ENCODE results near the gene MAGI2. TPM values are rescaled to one million over a fixed set of nuclear protein-coding genes. Genes with fewer than 3 reads are reported as not detected.

MAGI2 gene
- total and polyA plus RNA-seq, 2 experiments from 2014 or later, result 10.4 to 26.4 TPM

GRCh38 chr7:78171398-78171797, 1282.1 kb downstream of the MAGI2 start:
- Mint-ChIP-seq H3K4me3 (no peak overlapping the region), H3K4me1 (peaks cover 34% of the 10 kb centered on the region), H3K27ac (0 out of 2 replicates have a peak overlapping the region, but pooled peaks have one; percentile 74), H3K36me3 (ENCODE audit: low read depth) (no peaks in the 10 kb centered on the region), H3K27me3 (ENCODE audit: insufficient read depth, low read depth, poor library complexity) (peaks cover 9% of the 10 kb centered on the region), H3K9me3 (no peaks in the 10 kb centered on the region)
- peak; percentile 19; the same call in 2 of the 3 replicates for ATAC-seq
- Histone ChIP-seq H3K27ac (ENCODE audit: low read depth) (0 out of 2 replicates have a peak overlapping the region, but pooled peaks have one; percentile 62), H3K4me1 (ENCODE audit: insufficient read depth) (peaks cover 26% of the 10 kb centered on the region), H2AFZ (no peak overlapping the region), H3K27me3 (ENCODE audit: insufficient read depth) (no peaks in the 10 kb centered on the region), H3K36me3 (ENCODE audit: insufficient read depth) (no peaks in the 10 kb centered on the region), H4K20me1 (replicated peaks; ENCODE audit: insufficient read depth) (no peaks in the 10 kb centered on the region), H3K9me2 (ENCODE audit: insufficient read depth) (no peaks in the 10 kb centered on the region; the same call in none of the 2 replicates), H3K4me3 (no peak overlapping the region), H3F3A (replicated peaks; ENCODE audit: low read depth) (no peaks in the 10 kb centered on the region), H3K79me2 (replicated peaks; ENCODE audit: insufficient read depth) (no peaks in the 10 kb centered on the region), H3K4me2 (peak overlapping the region; percentile 52)
- TF ChIP-seq, protein P1, sequence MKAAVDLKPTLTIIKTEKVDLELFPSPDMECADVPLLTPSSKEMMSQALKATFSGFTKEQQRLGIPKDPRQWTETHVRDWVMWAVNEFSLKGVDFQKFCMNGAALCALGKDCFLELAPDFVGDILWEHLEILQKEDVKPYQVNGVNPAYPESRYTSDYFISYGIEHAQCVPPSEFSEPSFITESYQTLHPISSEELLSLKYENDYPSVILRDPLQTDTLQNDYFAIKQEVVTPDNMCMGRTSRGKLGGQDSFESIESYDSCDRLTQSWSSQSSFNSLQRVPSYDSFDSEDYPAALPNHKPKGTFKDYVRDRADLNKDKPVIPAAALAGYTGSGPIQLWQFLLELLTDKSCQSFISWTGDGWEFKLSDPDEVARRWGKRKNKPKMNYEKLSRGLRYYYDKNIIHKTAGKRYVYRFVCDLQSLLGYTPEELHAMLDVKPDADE (IDR thresholded peaks at IDR 0.05), result no peak
- no peak for TF ChIP-seq ZNF462 (CRISPR knock-in tag; IDR thresholded peaks at IDR 0.05)
- no peak for TF ChIP-seq CREB1 (CRISPR knock-in tag; IDR thresholded peaks at IDR 0.05; ENCODE audit: low read depth)
- no peak for TF ChIP-seq JUNB (IDR thresholded peaks at IDR 0.05; ENCODE audit: unreplicated experiment)
- TF ChIP-seq ZNF331 (CRISPR knock-in tag; IDR thresholded peaks at IDR 0.05; ENCODE audit: low read depth), result no peak
- TF ChIP-seq, protein P2, sequence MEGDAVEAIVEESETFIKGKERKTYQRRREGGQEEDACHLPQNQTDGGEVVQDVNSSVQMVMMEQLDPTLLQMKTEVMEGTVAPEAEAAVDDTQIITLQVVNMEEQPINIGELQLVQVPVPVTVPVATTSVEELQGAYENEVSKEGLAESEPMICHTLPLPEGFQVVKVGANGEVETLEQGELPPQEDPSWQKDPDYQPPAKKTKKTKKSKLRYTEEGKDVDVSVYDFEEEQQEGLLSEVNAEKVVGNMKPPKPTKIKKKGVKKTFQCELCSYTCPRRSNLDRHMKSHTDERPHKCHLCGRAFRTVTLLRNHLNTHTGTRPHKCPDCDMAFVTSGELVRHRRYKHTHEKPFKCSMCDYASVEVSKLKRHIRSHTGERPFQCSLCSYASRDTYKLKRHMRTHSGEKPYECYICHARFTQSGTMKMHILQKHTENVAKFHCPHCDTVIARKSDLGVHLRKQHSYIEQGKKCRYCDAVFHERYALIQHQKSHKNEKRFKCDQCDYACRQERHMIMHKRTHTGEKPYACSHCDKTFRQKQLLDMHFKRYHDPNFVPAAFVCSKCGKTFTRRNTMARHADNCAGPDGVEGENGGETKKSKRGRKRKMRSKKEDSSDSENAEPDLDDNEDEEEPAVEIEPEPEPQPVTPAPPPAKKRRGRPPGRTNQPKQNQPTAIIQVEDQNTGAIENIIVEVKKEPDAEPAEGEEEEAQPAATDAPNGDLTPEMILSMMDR (conservative IDR thresholded peaks at IDR 0.05; ENCODE audit: low read depth in 2 of 2), result no peak
- TF ChIP-seq ZNF114 (CRISPR knock-in tag; IDR thresholded peaks at IDR 0.05), result no peak
- TF ChIP-seq NANOG (IDR thresholded peaks at IDR 0.05; ENCODE audit: borderline replicate concordance), result no peak
- no peak for TF ChIP-seq EZH2phosphoT487 (IDR thresholded peaks at IDR 0.05; ENCODE audit: unreplicated experiment)
- no peak for TF ChIP-seq REST (IDR thresholded peaks at IDR 0.05; ENCODE audit: unreplicated experiment)
- no peak for TF ChIP-seq EZH2 (IDR thresholded peaks at IDR 0.05; ENCODE audit: low read depth, unreplicated experiment)
- TF ChIP-seq STAT1 (IDR thresholded peaks at IDR 0.05; ENCODE audit: unreplicated experiment), result no peak
- TF ChIP-seq POLR2AphosphoS5 (IDR thresholded peaks at IDR 0.05; ENCODE audit: low read depth), result no peak
- no peak for DNase-seq (ENCODE audit: low spot score)
